GM19395 (cell line): ENCODE results near the gene PPEF2.

ENCODE experiments used
- ATAC-seq: cut with Tn5 transposase; IDR thresholded peaks from one replicate; pipeline ENCODE4 v1.9.1; 2021; ENCODE audit warnings: mild to moderate bottlenecking, moderate library complexity; ENCODE audit not compliant: unreplicated experiment

PPEF2 gene

DNA sequence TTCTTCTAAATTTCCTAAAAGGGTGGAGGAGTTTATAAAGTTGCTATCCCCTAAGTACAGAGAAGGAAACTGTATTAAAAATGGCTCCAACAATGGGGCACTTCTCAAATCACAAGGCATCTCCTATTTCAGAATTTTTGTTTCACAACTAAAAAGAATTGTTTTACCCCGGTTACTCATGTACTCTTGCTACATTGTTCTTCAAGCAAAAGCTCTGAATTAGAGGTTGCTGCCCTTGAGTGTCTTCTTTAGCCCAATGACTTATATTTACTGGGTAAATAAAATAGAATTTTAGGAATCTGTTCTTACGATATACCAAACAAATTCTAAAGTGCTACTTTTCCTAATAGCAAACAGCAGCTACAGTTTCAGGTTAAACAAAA is 67.5 kb downstream of the PPEF2 start:
- no peak for ATAC-seq

DNA sequence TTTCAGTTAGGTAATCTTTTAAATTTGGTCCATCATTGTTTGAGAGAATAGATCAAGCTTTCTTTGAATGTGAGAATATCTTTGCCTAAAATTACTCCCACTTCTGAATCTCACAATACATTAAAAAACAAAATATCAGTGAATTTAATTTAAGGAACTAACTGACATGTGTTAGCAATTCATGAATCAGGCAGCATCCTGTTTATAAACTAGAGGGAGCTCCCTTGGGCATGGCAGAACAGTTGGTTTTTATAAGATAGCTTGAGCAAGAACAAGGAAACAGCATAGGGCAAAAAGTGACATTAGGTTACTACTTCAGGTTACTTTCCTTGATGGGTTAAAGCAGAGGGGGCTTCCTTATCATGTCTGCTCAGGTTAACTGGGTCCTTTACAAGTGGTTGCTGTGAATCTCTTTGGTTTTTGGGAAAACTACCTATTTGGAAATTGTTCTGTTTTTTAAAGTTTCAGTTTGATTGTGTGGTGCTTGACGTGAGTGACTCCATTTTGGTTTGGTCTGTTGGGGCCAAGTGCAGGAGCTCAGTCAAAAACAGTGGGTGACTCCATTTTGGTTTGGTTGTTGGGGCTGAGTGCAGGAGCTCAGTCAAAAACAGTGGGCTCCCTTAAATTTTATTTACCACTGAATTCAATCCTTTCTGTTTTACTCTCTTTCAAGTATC is 68.0 kb downstream of the PPEF2 start:
- ATAC-seq: no peak

DNA sequence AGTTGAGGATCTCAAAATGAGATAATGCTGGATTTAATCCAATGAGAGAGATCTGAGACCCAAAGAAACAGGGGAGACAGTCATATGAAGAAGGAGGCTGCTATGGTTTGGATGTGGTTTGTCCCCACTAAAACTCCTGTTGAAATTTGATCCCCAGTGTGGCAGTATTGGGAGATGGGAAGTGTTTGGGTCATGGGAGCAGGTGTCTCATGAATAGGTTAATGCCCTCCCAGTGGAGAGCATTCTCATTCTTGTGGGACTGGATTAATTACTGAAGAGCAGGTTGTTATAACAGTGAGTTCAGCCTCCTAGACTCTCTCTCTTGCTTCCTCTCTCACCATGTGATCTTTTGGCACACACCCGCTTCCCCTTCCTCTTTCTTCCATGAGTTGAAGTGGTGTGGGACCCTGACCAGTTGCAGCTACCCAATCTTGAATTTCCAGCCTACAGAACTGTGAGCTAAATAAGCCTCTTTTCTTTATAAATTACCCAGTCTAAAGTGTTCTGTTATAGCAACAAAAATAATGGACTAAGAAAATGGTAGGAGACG is 70.3 kb downstream of the PPEF2 start:
- no peak for ATAC-seq

DNA sequence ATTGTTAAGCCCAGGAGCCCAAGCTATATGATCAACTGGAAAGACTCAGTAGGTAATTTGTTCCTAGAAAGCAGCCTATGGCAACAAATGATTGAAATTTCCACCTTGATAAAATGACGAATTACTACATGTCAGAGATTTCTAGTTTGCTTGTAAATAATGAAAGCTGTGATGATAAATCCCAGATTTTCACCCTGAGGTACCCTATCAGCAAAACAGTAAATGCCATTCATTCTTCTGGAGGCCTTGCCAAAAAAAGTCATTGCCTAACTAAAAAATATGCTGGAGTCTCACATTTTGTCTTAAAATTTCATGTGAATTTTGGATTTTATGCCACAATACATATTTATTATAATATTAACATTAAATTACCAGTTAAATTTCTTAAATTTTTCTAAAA is 71.3 kb downstream of the PPEF2 start:
- ATAC-seq: no peak

DNA sequence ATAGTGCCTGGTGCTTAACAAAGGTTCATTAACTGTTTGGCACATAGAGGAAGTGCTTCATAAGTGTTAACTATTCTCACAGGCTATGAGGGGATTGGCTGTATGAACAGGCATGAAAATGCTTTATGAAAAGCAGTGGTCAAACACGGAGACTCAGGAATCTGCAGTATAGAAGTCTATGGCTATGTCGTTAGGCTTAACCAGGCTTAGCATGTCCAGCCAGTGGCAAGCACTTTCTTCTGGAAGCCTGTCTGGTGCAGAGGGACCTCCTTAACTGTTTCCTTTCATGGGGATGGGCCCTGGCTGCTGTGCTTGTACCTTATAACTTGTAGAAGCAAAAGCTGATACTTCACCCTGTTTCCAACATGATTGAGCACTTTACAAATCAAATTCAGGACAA is 78.4 kb downstream of the PPEF2 start:
- no peak for ATAC-seq

DNA sequence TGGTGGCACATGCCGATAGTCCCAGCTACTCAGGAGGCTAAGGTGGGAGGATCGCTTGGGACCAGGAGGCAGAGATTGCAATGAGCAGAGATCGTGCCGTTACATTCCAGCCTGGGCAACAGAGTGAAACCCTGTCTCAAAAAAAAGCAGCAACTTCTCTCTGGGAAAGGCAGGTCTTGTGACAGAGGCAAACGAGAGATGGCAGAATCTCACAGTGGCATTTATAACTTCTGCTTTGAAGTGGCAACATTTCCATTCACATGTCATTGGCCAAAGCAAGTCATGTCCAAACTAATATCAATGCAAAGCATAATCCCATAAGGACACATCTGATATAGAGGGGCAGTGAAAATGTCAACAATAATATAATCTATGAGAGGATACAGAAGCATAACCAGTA is 79.8 kb downstream of the PPEF2 start:
- ATAC-seq: no peak

DNA sequence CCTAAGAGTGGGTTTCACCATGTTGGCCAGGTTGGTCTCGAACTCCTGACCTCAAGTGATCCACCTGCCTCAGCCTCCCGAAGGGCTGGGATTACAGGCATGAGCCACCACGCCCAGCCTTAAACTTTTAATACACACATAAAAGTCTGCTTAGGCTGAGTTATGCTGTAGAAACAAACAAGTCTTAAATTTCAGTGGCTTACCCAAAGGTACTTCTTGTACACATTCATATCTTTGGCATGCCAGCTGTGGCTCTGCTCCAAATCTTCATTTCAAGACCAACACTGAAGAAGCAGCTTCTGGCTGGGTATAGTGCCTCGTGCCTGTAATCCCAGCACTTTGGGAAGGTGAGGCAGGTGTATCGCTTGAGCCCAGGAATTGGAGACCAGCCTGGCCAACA is 80.3 kb downstream of the PPEF2 start:
- ATAC-seq: no peak

DNA sequence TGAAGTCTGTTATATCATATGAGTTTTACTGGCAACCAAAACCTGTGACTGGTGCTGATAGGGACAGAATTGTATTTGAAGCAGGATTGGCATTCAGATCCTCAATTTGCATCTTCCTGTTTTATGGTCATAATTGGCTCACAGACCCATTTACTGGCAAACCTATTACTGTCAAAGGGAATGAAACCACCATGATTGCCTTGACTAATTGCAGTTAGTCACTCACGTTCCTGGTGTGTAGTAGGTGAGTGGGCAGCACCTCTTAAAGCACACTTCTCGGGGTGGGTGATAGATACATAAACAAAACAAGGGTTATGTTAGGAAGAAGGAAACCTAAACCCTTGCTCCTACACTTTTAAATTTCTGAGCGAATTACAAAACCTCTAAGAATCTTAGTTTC is 81.0 kb downstream of the PPEF2 start:
- ATAC-seq: no peak

DNA sequence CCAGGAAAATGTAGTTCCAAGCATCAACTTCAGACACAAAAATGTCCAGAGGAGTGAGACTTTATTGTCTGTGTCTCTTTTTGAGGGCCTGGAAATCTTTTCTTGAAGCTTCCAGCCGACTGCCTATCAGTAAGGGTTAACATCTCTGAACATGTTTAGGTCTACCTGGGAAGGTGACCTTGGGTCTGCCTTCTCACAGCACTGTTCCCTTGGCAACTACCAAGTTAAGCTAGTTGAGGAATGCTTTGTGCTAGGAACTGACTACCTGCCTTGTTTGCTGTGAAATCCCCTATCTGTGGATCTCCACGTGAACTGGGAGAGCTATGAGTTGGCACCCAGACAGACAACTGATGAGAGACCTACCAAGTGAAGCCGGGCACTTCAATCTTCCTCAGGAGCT is 81.6 kb downstream of the PPEF2 start:
- no peak for ATAC-seq

DNA sequence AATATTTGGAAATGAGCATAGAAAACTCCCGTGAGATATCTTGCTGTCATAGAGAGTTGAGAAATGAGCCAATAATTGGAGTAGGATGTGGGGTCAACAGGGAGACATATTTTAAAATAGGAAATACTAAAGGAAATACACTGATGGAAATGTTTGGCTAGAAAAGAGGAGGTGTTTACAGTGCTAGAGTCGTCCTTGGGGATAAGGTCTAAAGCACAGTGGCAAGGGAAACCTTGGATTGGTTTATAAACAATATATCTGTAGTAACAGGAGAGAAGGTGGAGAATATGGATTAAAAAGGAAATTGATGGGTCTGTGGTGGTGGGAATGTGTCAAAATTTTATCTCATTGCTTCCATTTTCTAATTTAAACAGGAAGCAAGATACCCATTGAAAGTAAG is 82.1 kb downstream of the PPEF2 start:
- no peak for ATAC-seq

DNA sequence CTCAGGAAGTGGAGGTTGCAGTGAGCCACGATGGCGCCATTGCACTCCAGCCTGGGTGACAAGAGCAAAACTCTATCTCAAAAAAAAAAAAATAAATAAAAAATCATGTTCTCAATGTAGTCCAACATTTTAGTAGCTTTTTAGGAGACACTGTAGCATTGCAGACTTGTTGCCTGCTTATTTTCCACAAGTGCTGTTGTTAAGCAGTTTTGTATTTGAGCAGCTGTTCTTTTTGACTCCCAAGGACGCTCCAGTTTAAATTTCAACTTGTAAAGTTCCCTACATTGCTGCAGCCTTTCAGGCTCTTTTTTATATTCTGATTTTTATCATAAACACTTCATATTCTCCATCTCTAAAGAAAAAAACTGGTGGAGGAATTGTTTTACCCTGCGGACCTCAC is 83.1 kb downstream of the PPEF2 start:
- ATAC-seq: no peak

DNA sequence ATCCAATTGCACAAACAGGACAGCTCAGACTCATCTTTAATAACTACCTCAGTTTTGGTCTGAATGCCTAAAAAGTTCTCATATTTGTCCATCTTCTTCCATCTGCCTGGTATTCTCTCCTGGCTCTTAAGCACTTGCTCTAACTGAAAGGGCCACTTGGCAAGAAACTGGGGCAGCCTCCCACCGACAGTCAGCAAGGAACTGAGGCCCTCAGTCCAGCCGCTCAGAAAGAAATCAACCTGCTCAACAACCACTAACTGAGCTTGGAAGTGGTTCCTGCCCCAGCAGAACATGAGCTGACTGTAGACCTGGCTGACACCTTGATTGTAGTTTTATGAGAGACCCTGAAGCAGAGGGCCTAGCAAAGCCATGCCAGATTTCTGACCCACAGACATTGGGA is 84.4 kb downstream of the PPEF2 start:
- no peak for ATAC-seq
